ENCODE results near the gene KCND3. TPM values are rescaled to one million over a fixed set of nuclear protein-coding genes. Genes with fewer than 3 reads are reported as not detected.

KCND3 gene
- total RNA-seq, 1 donor from 2014 or later = 0.06 TPM

GRCh38 chr1:111961016-111961415, 28.5 kb downstream of the KCND3 start:
- H3F3A ChIP-seq (ENCODE audit: low read depth) = peaks cover 13% of the 10 kb centered on the region
- peaks cover 16% of the 10 kb centered on the region for H3K4me1 ChIP-seq
- Mint-ChIP-seq H3K9me3 (no peaks in the 10 kb centered on the region), H3K27ac (no peak overlapping the region), H3K4me1 (peaks cover 4% of the 10 kb centered on the region), H3K27me3 (ENCODE audit: insufficient read depth, low read depth) (peaks cover 13% of the 10 kb centered on the region), H3K36me3 (no peaks in the 10 kb centered on the region), H3K4me3 (no peak overlapping the region)
- no peak overlapping the region for H3K27ac ChIP-seq
- no peak for TF ChIP-seq EZH2phosphoT487 (IDR thresholded peaks at IDR 0.05)
- TF ChIP-seq EZH2 (IDR thresholded peaks at IDR 0.05) = no peak
- TF ChIP-seq, protein P1, sequence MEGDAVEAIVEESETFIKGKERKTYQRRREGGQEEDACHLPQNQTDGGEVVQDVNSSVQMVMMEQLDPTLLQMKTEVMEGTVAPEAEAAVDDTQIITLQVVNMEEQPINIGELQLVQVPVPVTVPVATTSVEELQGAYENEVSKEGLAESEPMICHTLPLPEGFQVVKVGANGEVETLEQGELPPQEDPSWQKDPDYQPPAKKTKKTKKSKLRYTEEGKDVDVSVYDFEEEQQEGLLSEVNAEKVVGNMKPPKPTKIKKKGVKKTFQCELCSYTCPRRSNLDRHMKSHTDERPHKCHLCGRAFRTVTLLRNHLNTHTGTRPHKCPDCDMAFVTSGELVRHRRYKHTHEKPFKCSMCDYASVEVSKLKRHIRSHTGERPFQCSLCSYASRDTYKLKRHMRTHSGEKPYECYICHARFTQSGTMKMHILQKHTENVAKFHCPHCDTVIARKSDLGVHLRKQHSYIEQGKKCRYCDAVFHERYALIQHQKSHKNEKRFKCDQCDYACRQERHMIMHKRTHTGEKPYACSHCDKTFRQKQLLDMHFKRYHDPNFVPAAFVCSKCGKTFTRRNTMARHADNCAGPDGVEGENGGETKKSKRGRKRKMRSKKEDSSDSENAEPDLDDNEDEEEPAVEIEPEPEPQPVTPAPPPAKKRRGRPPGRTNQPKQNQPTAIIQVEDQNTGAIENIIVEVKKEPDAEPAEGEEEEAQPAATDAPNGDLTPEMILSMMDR (IDR thresholded peaks at IDR 0.05) = no peak
- no peaks in the 10 kb centered on the region for H3K36me3 ChIP-seq
- H3K27me3 ChIP-seq = no peaks in the 10 kb centered on the region
- no peak overlapping the region for H2AFZ ChIP-seq (replicated peaks)
- no peak for DNase-seq (ENCODE audit: low spot score)
- no peaks in the 10 kb centered on the region for H3K79me2 ChIP-seq (ENCODE audit: low read depth)
- H3K9me3 ChIP-seq (ENCODE audit: low read depth) = no peaks in the 10 kb centered on the region
- H3K9ac ChIP-seq = no peak overlapping the region
- no peak overlapping the region for H3K4me2 ChIP-seq
- no peaks in the 10 kb centered on the region for H4K20me1 ChIP-seq (ENCODE audit: low read depth)
- no peak overlapping the region for H3K4me3 ChIP-seq

GRCh38 chr1:111959436-111959835, 30.0 kb downstream of the KCND3 start:
- Histone ChIP-seq H3K36me3 (no peaks in the 10 kb centered on the region), H3K4me2 (no peak overlapping the region), H3F3A (ENCODE audit: low read depth) (peaks cover 11% of the 10 kb centered on the region), H3K4me3 (no peak overlapping the region), H3K27me3 (no peaks in the 10 kb centered on the region), H3K27ac (no peak overlapping the region), H2AFZ (replicated peaks) (no peak overlapping the region), H3K4me1 (peaks cover 12% of the 10 kb centered on the region), H3K79me2 (ENCODE audit: low read depth) (no peaks in the 10 kb centered on the region), H3K9ac (no peak overlapping the region), H4K20me1 (ENCODE audit: low read depth) (no peaks in the 10 kb centered on the region), H3K9me3 (ENCODE audit: low read depth) (no peaks in the 10 kb centered on the region)
- DNase-seq (ENCODE audit: low spot score) = no peak
- Mint-ChIP-seq H3K4me3 (no peak overlapping the region), H3K9me3 (no peaks in the 10 kb centered on the region), H3K27ac (no peak overlapping the region), H3K36me3 (no peaks in the 10 kb centered on the region), H3K4me1 (peaks cover 4% of the 10 kb centered on the region), H3K27me3 (ENCODE audit: insufficient read depth, low read depth) (peaks cover 13% of the 10 kb centered on the region)
- TF ChIP-seq EZH2phosphoT487 (IDR thresholded peaks at IDR 0.05) = no peak
- TF ChIP-seq, protein P1 (IDR thresholded peaks at IDR 0.05) = no peak
- no peak for TF ChIP-seq EZH2 (IDR thresholded peaks at IDR 0.05)

DNA sequence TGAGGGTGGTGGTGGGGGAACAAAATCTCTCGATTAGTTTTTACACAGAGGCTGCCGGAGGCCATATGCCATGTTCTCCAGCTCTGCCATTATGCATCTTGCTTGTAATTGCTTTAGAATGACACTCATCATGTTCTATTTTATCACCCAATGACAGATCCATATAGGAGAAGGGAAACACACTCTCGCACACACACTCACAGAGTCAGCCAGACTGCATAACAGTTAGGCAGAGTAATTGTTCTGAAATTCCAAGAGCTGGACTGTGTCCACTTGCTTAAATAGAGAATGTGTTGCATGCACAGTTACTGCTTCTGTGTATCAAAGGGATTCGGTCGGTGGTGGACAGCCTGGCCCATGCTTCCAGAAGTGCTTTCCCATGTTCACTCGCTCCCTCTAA, 30.6 kb downstream of the KCND3 start:
- Histone ChIP-seq H3K9me3 (ENCODE audit: low read depth) (no peaks in the 10 kb centered on the region), H3K4me3 (no peak overlapping the region), H3K9ac (no peak overlapping the region), H3K27ac (no peak overlapping the region), H4K20me1 (ENCODE audit: low read depth) (no peaks in the 10 kb centered on the region), H3K4me2 (no peak overlapping the region), H3K79me2 (ENCODE audit: low read depth) (no peaks in the 10 kb centered on the region), H3K4me1 (peaks cover 6% of the 10 kb centered on the region), H2AFZ (replicated peaks) (no peak overlapping the region), H3K36me3 (no peaks in the 10 kb centered on the region), H3K27me3 (no peaks in the 10 kb centered on the region), H3F3A (ENCODE audit: low read depth) (peaks cover 6% of the 10 kb centered on the region)
- peaks cover 2% of the 10 kb centered on the region for H3K4me1 Mint-ChIP-seq
- no peak for DNase-seq (ENCODE audit: low spot score)
- no peaks in the 10 kb centered on the region for H3K36me3 Mint-ChIP-seq
- TF ChIP-seq, protein P1 (IDR thresholded peaks at IDR 0.05) = no peak
- TF ChIP-seq EZH2phosphoT487 (IDR thresholded peaks at IDR 0.05) (no peak), EZH2 (IDR thresholded peaks at IDR 0.05) (no peak)
- peaks cover 13% of the 10 kb centered on the region for H3K27me3 Mint-ChIP-seq (ENCODE audit: insufficient read depth, low read depth)
- no peaks in the 10 kb centered on the region for H3K9me3 Mint-ChIP-seq
- H3K27ac Mint-ChIP-seq = no peak overlapping the region
- H3K4me3 Mint-ChIP-seq = no peak overlapping the region

Measured in neural progenitor cell (in vitro differentiated cells).